H1 (cell line): Measurements from ENCODE around the gene PAX4. TPM values are rescaled to one million over a fixed set of nuclear protein-coding genes. Genes with fewer than 3 reads are reported as not detected.

ENCODE experiments used
- CEBPB ChIP-seq: IDR thresholded peaks from 2 replicates; pipeline ENCODE4 v1.6.1; 2012; ENCODE audit warnings: low read depth, low read length
- CTCF ChIP-seq, 3 experiments: IDR thresholded peaks; 1 replicate in 2 of 3; 2 replicates in 1 of 3; pipeline versions ENCODE4 v1.5.1 to v1.6.1; 2011; ENCODE audit warnings: low read length in 3 of 3, mild to moderate bottlenecking in 3 of 3, inconsistent platforms in 2 of 3, low read depth in 1 of 3, moderate library complexity in 1 of 3; ENCODE audit not compliant: insufficient read depth in 1 of 3; ENCODE audit errors: control extremely low read depth in 1 of 3
- TAF7 ChIP-seq: optimal IDR thresholded peaks from 2 replicates; pipeline ENCODE3; 2011; ENCODE audit warnings: low read depth, mild to moderate bottlenecking, inconsistent platforms, low read length, moderate library complexity, borderline replicate concordance
- polyA plus RNA-seq, 7 experiments: library from polyadenylated mRNA; depleted of rRNA in 3 of 7; stranded (reverse) in 5 of 7; unstranded in 2 of 7; fragments of >200 nt in 5 of 7; fragments of 200-250 nt in 2 of 7; gene quantifications; 1 replicate in 5 of 7; 2 replicates in 1 of 7; 4 replicates in 1 of 7; pipeline versions ENCODE4 v1.2.1 to v1.2.3, GENCODE V29; 2011 to 2013; ENCODE audit warnings: missing spikeins in 2 of 7, mixed read lengths in 2 of 7
- total RNA-seq: library from RNA; stranded (reverse); fragmentation: NEBNext Ultra II Directional; extraction: Animal tissue kit (Norgen Biotek cat#: 25700); gene quantifications from 2 replicates; pipeline ENCODE4 v1.2.1, GENCODE V29; 2021
- TF ChIP-seq, protein P1 (sequence below): IDR thresholded peaks from 2 replicates; pipeline ENCODE4 v1.6.1; 2012; ENCODE audit warnings: low read length, inconsistent platforms

Gene PAX4
- total and polyA plus RNA-seq, 2 of the 8 experiments (the other 6 are each of a cell fraction or from before 2014, with no cell fraction given), result 0.20 TPM; not detected in 1

DNA sequence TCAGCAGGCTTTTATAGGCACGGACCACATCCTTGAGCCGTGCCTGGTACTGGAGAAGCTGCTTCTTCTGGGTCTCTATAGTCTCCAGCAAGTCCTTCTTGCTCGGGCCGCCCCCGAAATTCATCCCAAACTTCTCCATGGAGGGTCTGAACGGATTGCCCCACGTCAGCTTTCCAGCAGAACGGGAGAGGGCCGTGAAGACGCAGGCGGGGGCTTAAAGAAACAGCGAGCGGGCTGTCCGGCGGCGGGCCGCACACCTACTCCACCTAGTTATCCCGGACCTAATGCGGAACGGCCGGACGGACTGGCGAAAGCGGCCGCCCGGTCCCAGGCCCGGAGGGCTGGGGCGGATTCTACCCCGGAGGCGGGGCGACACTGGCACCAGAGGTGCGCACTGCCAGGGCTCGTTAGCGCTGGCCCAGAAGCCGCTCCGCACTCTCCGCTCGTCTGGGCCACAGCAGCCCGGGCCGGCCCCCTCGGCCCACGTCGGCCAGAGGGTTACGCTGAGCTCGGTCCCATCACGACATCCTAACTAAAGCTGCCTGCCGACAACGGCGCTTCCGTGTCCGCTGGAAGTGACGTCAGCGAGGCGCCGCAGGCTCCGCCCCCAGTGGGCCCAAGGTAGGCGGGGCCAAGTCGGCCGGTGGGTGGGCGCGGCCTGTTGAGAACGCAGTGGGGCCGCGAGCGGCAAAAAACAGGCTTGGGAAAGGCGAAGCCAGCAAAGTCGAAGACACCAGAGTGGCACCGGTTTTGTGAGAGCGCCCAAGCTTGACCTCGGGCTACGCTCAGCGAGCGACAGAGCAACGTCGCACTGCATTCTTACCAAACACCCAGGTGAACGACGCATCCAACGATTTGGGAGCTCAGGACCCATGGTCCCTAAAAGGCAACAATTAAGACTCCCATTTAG is 32.6 kb downstream of the PAX4 start, which contains the start of gene GCC1 (continued):
- no peak for TF ChIP-seq CTCF (IDR thresholded peaks at IDR 0.05; ENCODE audit: control extremely low read depth in 1 of 3, insufficient read depth in 1 of 3, low read depth in 1 of 3, low read length in 3 of 3)
- TF ChIP-seq, protein P1, sequence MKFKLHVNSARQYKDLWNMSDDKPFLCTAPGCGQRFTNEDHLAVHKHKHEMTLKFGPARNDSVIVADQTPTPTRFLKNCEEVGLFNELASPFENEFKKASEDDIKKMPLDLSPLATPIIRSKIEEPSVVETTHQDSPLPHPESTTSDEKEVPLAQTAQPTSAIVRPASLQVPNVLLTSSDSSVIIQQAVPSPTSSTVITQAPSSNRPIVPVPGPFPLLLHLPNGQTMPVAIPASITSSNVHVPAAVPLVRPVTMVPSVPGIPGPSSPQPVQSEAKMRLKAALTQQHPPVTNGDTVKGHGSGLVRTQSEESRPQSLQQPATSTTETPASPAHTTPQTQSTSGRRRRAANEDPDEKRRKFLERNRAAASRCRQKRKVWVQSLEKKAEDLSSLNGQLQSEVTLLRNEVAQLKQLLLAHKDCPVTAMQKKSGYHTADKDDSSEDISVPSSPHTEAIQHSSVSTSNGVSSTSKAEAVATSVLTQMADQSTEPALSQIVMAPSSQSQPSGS, result 0 out of 2 replicates have a peak, but pooled peaks have one; percentile 54
- peak; percentile 78 for TF ChIP-seq TAF7
- no peak for TF ChIP-seq CEBPB
